Smooth muscle cell (in vitro differentiated cells): Measurements from ENCODE around the gene DPYSL5. TPM values are rescaled to one million over a fixed set of nuclear protein-coding genes. Genes with fewer than 3 reads are reported as not detected.

ENCODE experiments used
- DNase-seq: peaks from one replicate; lab custom pipeline; 2025; ENCODE audit not compliant: unreplicated experiment; lab: John Stamatoyannopoulos, UW
- H2AFZ ChIP-seq: fragments of 200-600 bp; sonication (generic); 2 replicates; pipeline ENCODE4 v1.6.0; 2016; ENCODE audit warnings: antibody characterized with exemption, low read depth, mild to moderate bottlenecking
- H3F3A ChIP-seq: fragments of 200-600 bp; sonication (generic); 2 replicates; pipeline ENCODE4 v1.6.0; 2017; ENCODE audit warnings: antibody characterized with exemption, low read depth
- H3K27ac ChIP-seq: fragments of 200-600 bp; sonication (generic); 2 replicates; pipeline ENCODE4 v1.5.1; 2016; ENCODE audit warnings: low read depth, mild to moderate bottlenecking
- H3K27me3 ChIP-seq: fragments of 200-600 bp; sonication (generic); 2 replicates; pipeline ENCODE4 v1.6.1; 2016; ENCODE audit warnings: low read depth, mild to moderate bottlenecking
- H3K36me3 ChIP-seq: fragments of 200-600 bp; sonication (generic); 2 replicates; pipeline ENCODE4 v1.5.1; 2016; ENCODE audit warnings: low read depth
- H3K4me1 ChIP-seq: fragments of 200-600 bp; sonication (generic); 2 replicates; pipeline ENCODE4 v1.5.1; 2016; ENCODE audit warnings: low read depth
- H3K4me2 ChIP-seq: fragments of 200-600 bp; sonication (generic); 2 replicates; pipeline ENCODE4 v1.6.0; 2016; ENCODE audit warnings: mild to moderate bottlenecking
- H3K4me3 ChIP-seq: fragments of 200-600 bp; sonication (generic); 2 replicates; pipeline ENCODE4 v1.5.1; 2016; ENCODE audit warnings: mild to moderate bottlenecking
- H3K79me2 ChIP-seq: fragments of 200-600 bp; sonication (generic); 2 replicates; pipeline ENCODE4 v1.6.0; 2016; ENCODE audit warnings: low read depth, mild to moderate bottlenecking
- H3K9ac ChIP-seq: fragments of 200-600 bp; sonication (generic); 2 replicates; pipeline ENCODE4 v1.6.0; 2016; ENCODE audit warnings: low read depth
- H3K9me3 ChIP-seq: fragments of 200-600 bp; sonication (generic); replicated peaks from 2 replicates; pipeline ENCODE4 v1.5.1; 2016; ENCODE audit warnings: low read depth
- H4K20me1 ChIP-seq: fragments of 200-600 bp; sonication (generic); 2 replicates; pipeline ENCODE4 v1.6.0; 2016; ENCODE audit warnings: low read depth
- CTCF ChIP-seq: fragments of 200-600 bp; sonication (generic); IDR thresholded peaks from 2 replicates; pipeline ENCODE4 v1.5.1; 2017; ENCODE audit warnings: borderline replicate concordance, mild to moderate bottlenecking, antibody characterized with exemption; ENCODE audit not compliant: insufficient read depth, poor library complexity, severe bottlenecking
- WGBS: methylation state at CpG from one replicate; pipeline ENCODE4 v1.1.7; 2016; ENCODE audit warnings: low lambda C conversion rate; 5-methylcytosine and 5-hydroxymethylcytosine counted together
- polyA plus RNA-seq: library from polyadenylated mRNA; unstranded; fragments of >200 nt; fragmentation: Nextera tagmentation; extraction: Ambion mirVana; gene quantifications from 2 replicates; pipeline ENCODE4 v1.2.1, GENCODE V29; 2016
- total RNA-seq: library from RNA; depleted of rRNA; stranded (reverse); fragments of >200 nt; gene quantifications from 2 replicates; pipeline ENCODE4 v1.2.3, GENCODE V29; 2014

Gene DPYSL5
- total and polyA plus RNA-seq, 2 experiments from 2014 or later, result 0.40 TPM; not detected in 1

GRCh38 chr2:26942543-26943295, 94.8 kb downstream of the DPYSL5 start:
- Histone ChIP-seq H3K9me3 (no peaks in the 10 kb centered on the region), H2AFZ (no peak overlapping the region)
- WGBS, result 17% methylated on average over 28 of the region's 28 CpGs

GRCh38 chr2:26945991-26946750, 98.2 kb downstream of the DPYSL5 start:
- Histone ChIP-seq H3K4me1 (no peaks in the 10 kb centered on the region), H3K4me3 (no peak overlapping the region), H3K9me3 (no peaks in the 10 kb centered on the region), H3K27me3 (no peaks in the 10 kb centered on the region), H3K27ac (no peak overlapping the region), H2AFZ (no peak overlapping the region), H4K20me1 (no peaks in the 10 kb centered on the region), H3K4me2 (no peak overlapping the region), H3K9ac (no peak overlapping the region), H3K36me3 (no peaks in the 10 kb centered on the region), H3K79me2 (no peaks in the 10 kb centered on the region), H3F3A (no peaks in the 10 kb centered on the region)
- no peak for TF ChIP-seq CTCF
- DNase-seq, result no peak
- WGBS, result 95% methylated on average over 12 of the region's 12 CpGs

More at GRCh38 chr2:26942543-26943295, 94.8 kb downstream of the DPYSL5 start:
- Histone ChIP-seq H3K4me3 (no peak overlapping the region), H3K79me2 (no peaks in the 10 kb centered on the region), H3K27ac (no peak overlapping the region), H3K4me2 (no peak overlapping the region), H3K4me1 (no peaks in the 10 kb centered on the region), H3F3A (no peaks in the 10 kb centered on the region), H3K27me3 (no peaks in the 10 kb centered on the region), H3K9ac (no peak overlapping the region), H4K20me1 (no peaks in the 10 kb centered on the region), H3K36me3 (no peaks in the 10 kb centered on the region)
- TF ChIP-seq CTCF, result peak; percentile 92
- DNase-seq, result peak; percentile 23

- H3K27me3 ChIP-seq, result no peaks in the 10 kb centered on the region
- no peaks in the 10 kb centered on the region for H3K79me2 ChIP-seq
- WGBS, result 74% methylated on average over 34 of the region's 34 CpGs
- TF ChIP-seq CTCF, result no peak
- H3K9ac ChIP-seq, result no peak overlapping the region
- H3K4me3 ChIP-seq, result no peak overlapping the region
- no peaks in the 10 kb centered on the region for H4K20me1 ChIP-seq
- peak overlapping the region; percentile 36 for H3K4me2 ChIP-seq
- no peaks in the 10 kb centered on the region for H3K36me3 ChIP-seq
- H3K4me1 ChIP-seq, result no peaks in the 10 kb centered on the region
- no peak overlapping the region for H3K27ac ChIP-seq
- H3F3A ChIP-seq, result no peaks in the 10 kb centered on the region
- no peak for DNase-seq
- no peak overlapping the region for H2AFZ ChIP-seq
- H3K9me3 ChIP-seq, result no peaks in the 10 kb centered on the region
These were observed 99.2 kb downstream of the DPYSL5 start for GRCh38 chr2:26946841-26947784.
